ENCODE results near the gene STPG3. TPM values are rescaled to one million over a fixed set of nuclear protein-coding genes. Genes with fewer than 3 reads are reported as not detected.

Gene STPG3
- total and polyA plus RNA-seq, 5 donors: 0.23 to 0.46 (median 0.32) TPM; not detected in 1

DNA sequence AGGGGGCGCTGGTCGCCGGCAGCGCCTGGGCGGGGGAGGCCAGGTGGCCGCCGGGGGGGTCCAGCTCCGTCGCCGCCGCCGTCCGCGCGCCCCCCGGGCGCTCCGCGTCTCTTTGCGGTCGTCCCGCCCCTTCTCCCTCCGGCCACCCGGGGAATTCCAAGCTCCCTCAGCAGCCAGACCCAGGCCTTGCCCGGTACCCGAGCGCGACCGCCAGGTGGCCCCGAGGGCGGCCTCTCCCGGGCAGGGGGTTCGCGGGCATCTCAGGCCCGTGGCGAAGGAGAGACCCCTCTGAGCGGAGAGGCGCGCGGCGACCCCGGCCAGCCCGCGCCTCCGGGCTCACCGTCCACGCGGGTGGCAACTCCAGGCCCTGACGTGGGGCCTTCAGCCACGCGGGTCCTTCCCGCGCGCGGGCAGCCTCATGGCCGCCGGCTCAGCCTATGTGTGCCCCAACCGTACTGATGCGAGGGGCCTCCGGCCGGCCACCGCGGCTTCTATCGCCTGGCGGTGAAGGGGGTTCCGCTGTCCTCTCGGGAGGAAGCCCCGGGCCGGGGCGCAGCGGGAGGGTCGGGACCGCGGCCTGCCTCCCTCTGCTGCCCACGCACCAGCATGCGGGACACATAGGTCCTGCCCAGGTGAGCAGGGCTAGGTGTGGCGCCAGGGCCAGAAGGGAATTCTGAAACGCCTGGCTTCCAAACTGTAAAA, 51.5 kb downstream of the STPG3 start:
- peak overlapping the region; percentile 76 for H3K4me3 ChIP-seq (ENCODE audit: low read length)
- ATAC-seq (peak; percentile 2), DNase-seq (no peak)
- no peaks in the 10 kb centered on the region for H3K4me1 ChIP-seq (ENCODE audit: control insufficient read depth, insufficient read depth, low read length)
- no peaks in the 10 kb centered on the region for H3K27me3 ChIP-seq (ENCODE audit: control insufficient read depth, insufficient read depth)
- no peaks in the 10 kb centered on the region for H3K9me3 ChIP-seq (ENCODE audit: control insufficient read depth, low read length)
- 6% methylated on average over 78 of the region's 78 CpGs for WGBS
- H3K27ac ChIP-seq (ENCODE audit: low read length): no peak overlapping the region
- intact Hi-C loops (cut with DNase I): loop anchor here in 2 of 4 donors (5.0 to 10.0 kb wide), 2 partner anchors 102 to 105 kb away; no protein-coding TSS in a partner anchor

Other genes with a start within 250 kb of the STPG3 start
- gene ABCA2, start 223.0 kb upstream of the STPG3 start, total RNA-seq: 10 to 100 TPM; 32.2 to 42.4 (median 39.3) TPM
- gene ABCA2, start 223.0 kb upstream of the STPG3 start, polyA plus RNA-seq: 40.4 TPM
- gene FUT7, start 219.2 kb upstream of the STPG3 start, total RNA-seq: under 1 TPM in 3 of 4 donors, not detected in 1; 0.09 to 0.24 (median 0.20) TPM
- 0.07 TPM for gene FUT7, start 219.2 kb upstream of the STPG3 start, polyA plus RNA-seq
- 10 to 100 TPM; 68.3 to 81.0 (median 71.4) TPM for gene NPDC1, start 205.1 kb upstream of the STPG3 start, total RNA-seq
- 69.7 TPM for gene NPDC1, start 205.1 kb upstream of the STPG3 start, polyA plus RNA-seq
- 1 to 10 TPM in 3 of 4 donors, under 1 TPM in 1; 0.92 to 2.9 (median 1.4) TPM for gene ENTPD2, start 197.2 kb upstream of the STPG3 start, total RNA-seq
- gene ENTPD2, start 197.2 kb upstream of the STPG3 start, polyA plus RNA-seq: 2.1 TPM
- under 1 TPM; 0.08 to 0.63 (median 0.28) TPM for gene SAPCD2, start 180.7 kb upstream of the STPG3 start, total RNA-seq
- 0.18 TPM for gene SAPCD2, start 180.7 kb upstream of the STPG3 start, polyA plus RNA-seq
- gene UAP1L1, start 173.8 kb upstream of the STPG3 start, total RNA-seq: 10 to 100 TPM in 3 of 4 donors, 1 to 10 TPM in 1; 9.8 to 14.0 (median 12.4) TPM
- 10.1 TPM for gene UAP1L1, start 173.8 kb upstream of the STPG3 start, polyA plus RNA-seq
- 10 to 100 TPM; 23.9 to 31.3 (median 28.1) TPM for gene MAN1B1, start 164.3 kb upstream of the STPG3 start, total RNA-seq
- 24.8 TPM for gene MAN1B1, start 164.3 kb upstream of the STPG3 start, polyA plus RNA-seq
- gene DPP7, start 136.6 kb upstream of the STPG3 start, total RNA-seq: 100 to 1,000 TPM; 211 to 288 (median 239) TPM
- gene DPP7, start 136.6 kb upstream of the STPG3 start, polyA plus RNA-seq: 252 TPM
- under 1 TPM in 1 of 4 donors, not detected in 3; 0.08 TPM for gene GRIN1, start 112.1 kb upstream of the STPG3 start, total RNA-seq
- 0.09 TPM for gene GRIN1, start 112.1 kb upstream of the STPG3 start, polyA plus RNA-seq
- not detected for gene LRRC26, start 81.2 kb upstream of the STPG3 start, total RNA-seq
- not detected for gene LRRC26, start 81.2 kb upstream of the STPG3 start, polyA plus RNA-seq
- gene TMEM210, start 79.2 kb upstream of the STPG3 start, total RNA-seq: not detected
- not detected for gene TMEM210, start 79.2 kb upstream of the STPG3 start, polyA plus RNA-seq
- 10 to 100 TPM; 31.9 to 45.7 (median 37.4) TPM for gene ANAPC2, start 62.7 kb upstream of the STPG3 start, total RNA-seq
- gene ANAPC2, start 62.7 kb upstream of the STPG3 start, polyA plus RNA-seq: 26.6 TPM
- gene SSNA1, start 62.6 kb upstream of the STPG3 start, total RNA-seq: 10 to 100 TPM; 43.2 to 57.8 (median 48.3) TPM
- gene SSNA1, start 62.6 kb upstream of the STPG3 start, polyA plus RNA-seq: 86.4 TPM
- gene TPRN, start 50.5 kb upstream of the STPG3 start, total RNA-seq: 10 to 100 TPM in 1 of 4 donors, 1 to 10 TPM in 3; 5.4 to 13.9 (median 8.9) TPM
- gene TPRN, start 50.5 kb upstream of the STPG3 start, polyA plus RNA-seq: 4.8 TPM
- 10 to 100 TPM; 28.9 to 41.3 (median 39.9) TPM for gene TMEM203, start 45.6 kb upstream of the STPG3 start, total RNA-seq
- 47.5 TPM for gene TMEM203, start 45.6 kb upstream of the STPG3 start, polyA plus RNA-seq
- gene NDOR1, start 45.6 kb upstream of the STPG3 start, total RNA-seq: 1 to 10 TPM; 5.1 to 7.9 (median 5.9) TPM
- 5.2 TPM for gene NDOR1, start 45.6 kb upstream of the STPG3 start, polyA plus RNA-seq
- 10 to 100 TPM; 17.7 to 25.9 (median 23.7) TPM for gene RNF208, start 29.0 kb upstream of the STPG3 start, total RNA-seq
- gene RNF208, start 29.0 kb upstream of the STPG3 start, polyA plus RNA-seq: 36.0 TPM
- gene CYSRT1, start 26.1 kb upstream of the STPG3 start, total RNA-seq: under 1 TPM in 1 of 4 donors, not detected in 3; 0.17 TPM
- 0.32 TPM for gene CYSRT1, start 26.1 kb upstream of the STPG3 start, polyA plus RNA-seq
- gene RNF224, start 23.8 kb upstream of the STPG3 start, total RNA-seq: not detected
- gene RNF224, start 23.8 kb upstream of the STPG3 start, polyA plus RNA-seq: 0.09 TPM
- not detected for gene SLC34A3, start 20.4 kb upstream of the STPG3 start, total RNA-seq
- not detected for gene SLC34A3, start 20.4 kb upstream of the STPG3 start, polyA plus RNA-seq
- gene TUBB4B, start 10.0 kb upstream of the STPG3 start, total RNA-seq: 100 to 1,000 TPM; 203 to 461 (median 332) TPM
- gene TUBB4B, start 10.0 kb upstream of the STPG3 start, polyA plus RNA-seq: 591 TPM
- gene NELFB, start 4.0 kb downstream of the STPG3 start, total RNA-seq: 10 to 100 TPM; 34.8 to 38.6 (median 37.1) TPM
- gene NELFB, start 4.0 kb downstream of the STPG3 start, polyA plus RNA-seq: 33.8 TPM
- 10 to 100 TPM; 10.9 to 17.2 (median 13.1) TPM for gene TOR4A, start 26.4 kb downstream of the STPG3 start, total RNA-seq
- 6.2 TPM for gene TOR4A, start 26.4 kb downstream of the STPG3 start, polyA plus RNA-seq
- gene NRARP, start 51.0 kb downstream of the STPG3 start, total RNA-seq: 10 to 100 TPM in 1 of 4 donors, 1 to 10 TPM in 3; 4.5 to 14.5 (median 7.9) TPM
- 4.2 TPM for gene NRARP, start 51.0 kb downstream of the STPG3 start, polyA plus RNA-seq
- gene EXD3, start 171.9 kb downstream of the STPG3 start, total RNA-seq: 10 to 100 TPM in 2 of 4 donors, 1 to 10 TPM in 2; 7.9 to 13.4 (median 11.1) TPM
- gene EXD3, start 171.9 kb downstream of the STPG3 start, polyA plus RNA-seq: 14.6 TPM
- gene NOXA1, start 172.1 kb downstream of the STPG3 start, total RNA-seq: 1 to 10 TPM; 3.1 to 7.5 (median 4.5) TPM
- gene NOXA1, start 172.1 kb downstream of the STPG3 start, polyA plus RNA-seq: 4.3 TPM
- gene ENTPD8, start 190.1 kb downstream of the STPG3 start, total RNA-seq: not detected
- gene ENTPD8, start 190.1 kb downstream of the STPG3 start, polyA plus RNA-seq: not detected
- 10 to 100 TPM; 12.4 to 21.5 (median 18.6) TPM for gene NSMF, start 208.0 kb downstream of the STPG3 start, total RNA-seq
- gene NSMF, start 208.0 kb downstream of the STPG3 start, polyA plus RNA-seq: 25.5 TPM

Data from right cardiac atrium (tissue), 5 donors.